Lower lobe of right lung (tissue), 2 donors: ENCODE data around the gene SPPL2C. TPM values are rescaled to one million over a fixed set of nuclear protein-coding genes. Genes with fewer than 3 reads are reported as not detected.

Source experiments
- ATAC-seq, 2 donors: fragments of 200-7000 bp; cut with Tn5 transposase; one replicate each; pipeline ENCODE4 v1.9.1; 2020 to 2022; ENCODE audit warnings: mild to moderate bottlenecking in 2 of 2, moderate library complexity in 2 of 2
- DNase-seq: peaks from one replicate; pipeline ENCODE4 v3.0.0-alpha.2; 2020
- H3K27ac ChIP-seq: fragments of 200-600 bp; one replicate; pipeline ENCODE4 v1.8.0; 2022
- H3K27me3 ChIP-seq: fragments of 200-600 bp; one replicate; pipeline ENCODE4 v1.8.0; 2022; ENCODE audit warnings: low read depth
- H3K36me3 ChIP-seq: fragments of 200-600 bp; one replicate; pipeline ENCODE4 v1.8.0; 2022; ENCODE audit warnings: mild to moderate bottlenecking
- H3K4me1 ChIP-seq: fragments of 200-600 bp; one replicate; pipeline ENCODE4 v1.8.0; 2022
- H3K4me3 ChIP-seq: fragments of 200-600 bp; one replicate; pipeline ENCODE4 v1.8.0; 2022; ENCODE audit warnings: mild to moderate bottlenecking
- H3K9me3 ChIP-seq: fragments of 200-600 bp; one replicate; pipeline ENCODE4 v1.8.0; 2022
- CTCF ChIP-seq: fragments of 200-600 bp; IDR thresholded peaks from one replicate; pipeline ENCODE4 v1.8.0; 2022; ENCODE audit warnings: antibody characterized with exemption, mild to moderate bottlenecking
- intact Hi-C: fragments of 100-400 bp; cut with DNase I; formaldehyde crosslinking; loops from one replicate; pipeline ENCODE4 v1.11.0; 2022
- total RNA-seq: library from RNA; stranded (reverse); fragmentation: NEBNext Ultra II Directional; extraction: Animal tissue kit (Norgen Biotek cat#: 25700); gene quantifications from one replicate; pipeline ENCODE4 v1.2.1, GENCODE V29; 2021
- donor health status: DM: no; HTN: yes; CAD: no; lungs with severe emphysema.

The SPPL2C gene
- total RNA-seq, 1 donor from 2014 or later = not detected

GRCh38 chr17:45870342-45870974 is 25.8 kb downstream of the SPPL2C start:
- no peak for ATAC-seq
- H3K27ac ChIP-seq = no peak overlapping the region
- no peak for TF ChIP-seq CTCF

GRCh38 chr17:45871718-45872117 is 27.0 kb downstream of the SPPL2C start:
- no peaks in the 10 kb centered on the region for H3K9me3 ChIP-seq
- H3K27me3 ChIP-seq = peaks cover 24% of the 10 kb centered on the region
- H3K4me1 ChIP-seq = no peaks in the 10 kb centered on the region
- no peaks in the 10 kb centered on the region for H3K36me3 ChIP-seq
- no peak for DNase-seq
- TF ChIP-seq CTCF = no peak
- H3K4me3 ChIP-seq = no peak overlapping the region
- intact Hi-C loops = no loop called here
- ATAC-seq = no peak
- no peak overlapping the region for H3K27ac ChIP-seq

More at GRCh38 chr17:45870342-45870974, 25.8 kb downstream of the SPPL2C start:
- H3K27me3 ChIP-seq = peaks cover 24% of the 10 kb centered on the region
- H3K9me3 ChIP-seq = no peaks in the 10 kb centered on the region
- intact Hi-C loops = no loop called here
- no peak for DNase-seq
- H3K4me3 ChIP-seq = no peak overlapping the region
- H3K36me3 ChIP-seq = no peaks in the 10 kb centered on the region
- no peaks in the 10 kb centered on the region for H3K4me1 ChIP-seq

GRCh38 chr17:45873728-45874127 is 29.0 kb downstream of the SPPL2C start:
- Histone ChIP-seq H3K4me3 (no peak overlapping the region), H3K27me3 (peaks cover 27% of the 10 kb centered on the region), H3K36me3 (no peaks in the 10 kb centered on the region), H3K4me1 (no peaks in the 10 kb centered on the region), H3K27ac (no peak overlapping the region), H3K9me3 (no peaks in the 10 kb centered on the region)
- no peak for ATAC-seq
- DNase-seq = no peak
- intact Hi-C loops = no loop called here
- no peak for TF ChIP-seq CTCF

- DNase-seq (no peak), ATAC-seq (no peak)
- H3K36me3 ChIP-seq = no peaks in the 10 kb centered on the region
- no peak for TF ChIP-seq CTCF
- no peaks in the 10 kb centered on the region for H3K9me3 ChIP-seq
- intact Hi-C loops = no loop called here
- H3K27me3 ChIP-seq = peaks cover 30% of the 10 kb centered on the region
- no peak overlapping the region for H3K4me3 ChIP-seq
- H3K4me1 ChIP-seq = no peaks in the 10 kb centered on the region
- no peak overlapping the region for H3K27ac ChIP-seq
These were observed 29.5 kb downstream of the SPPL2C start for GRCh38 chr17:45874151-45874550.

- no peak for TF ChIP-seq CTCF
- Histone ChIP-seq H3K27me3 (peaks cover 31% of the 10 kb centered on the region), H3K36me3 (no peaks in the 10 kb centered on the region), H3K4me3 (no peak overlapping the region), H3K27ac (no peak overlapping the region), H3K9me3 (no peaks in the 10 kb centered on the region), H3K4me1 (no peaks in the 10 kb centered on the region)
- intact Hi-C loops = no loop called here
- ATAC-seq = no peak
- DNase-seq = no peak
These were observed 31.9 kb downstream of the SPPL2C start for GRCh38 chr17:45876539-45876938.
